ENCODE data around the gene CHD9NB.

DNA sequence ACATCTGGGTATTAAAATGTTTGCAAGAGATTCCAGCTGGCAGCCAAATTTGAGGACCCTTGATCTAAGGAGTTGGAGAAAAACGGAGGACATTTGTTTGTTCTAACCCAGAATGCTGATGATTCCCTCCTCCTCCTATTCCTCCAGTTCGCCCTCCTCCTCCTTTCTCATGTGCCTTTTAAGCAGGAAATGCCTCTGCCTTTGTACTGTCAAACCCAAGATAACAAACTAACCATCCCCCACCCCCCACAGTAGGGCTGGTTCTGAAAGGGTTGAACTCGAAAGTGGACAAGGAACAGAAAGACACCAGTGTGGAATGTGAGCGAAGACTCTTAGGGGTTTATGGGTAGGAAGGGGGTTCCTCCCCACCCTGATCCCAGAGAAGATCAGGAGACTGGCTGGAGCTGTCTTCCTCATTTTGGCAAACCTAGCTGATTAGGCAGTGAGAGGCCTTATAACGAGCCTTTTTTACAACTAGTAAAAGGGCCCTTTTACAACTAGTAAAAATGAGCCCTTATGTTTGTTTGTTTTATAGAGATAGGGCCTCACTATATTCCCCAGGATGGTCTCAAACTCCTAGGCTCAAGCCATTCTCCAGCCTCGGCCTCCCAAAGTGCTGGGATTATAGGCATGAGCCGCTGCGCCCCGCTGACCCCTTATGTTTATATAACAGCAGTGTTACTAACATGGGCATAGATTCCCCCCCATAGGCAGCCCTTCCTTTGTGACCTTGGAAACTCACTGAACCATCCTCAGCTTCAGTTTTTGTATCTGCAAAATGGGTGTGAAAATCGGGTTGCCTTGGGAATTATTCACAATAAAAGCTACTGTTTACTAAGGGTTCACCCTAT, 3.1 kb upstream of the CHD9NB start:
- no peak for TF ChIP-seq ZFP30 (CRISPR knock-in tag; IDR thresholded peaks at IDR 0.05)
- TF ChIP-seq BACH2 (CRISPR knock-in tag; IDR thresholded peaks at IDR 0.05; ENCODE audit: borderline replicate concordance) = no peak
- no peak for TF ChIP-seq ZFP3 (CRISPR knock-in tag; IDR thresholded peaks at IDR 0.05)
- TF ChIP-seq CSDC2 (CRISPR knock-in tag; IDR thresholded peaks at IDR 0.05) = no peak

All from SK-N-SH treated with all-trans-retinoic acid at 6 μM for 48 hours (cell line).